Esophagus squamous epithelium (tissue), 5 donors: ENCODE measurements around the gene RRM2. TPM values are rescaled to one million over a fixed set of nuclear protein-coding genes. Genes with fewer than 3 reads are reported as not detected.

Source experiments
- DNase-seq: peaks from one replicate; lab custom pipeline; 2025; lab: John Stamatoyannopoulos, UW
- H3K27ac ChIP-seq, 4 donors: fragments of 200-600 bp; sonication (generic); one replicate each; pipeline ENCODE4 v1.5.1; 2016 to 2019; ENCODE audit warnings: mild to moderate bottlenecking in 1 of 4
- H3K27me3 ChIP-seq, 4 donors: fragments of 200-600 bp; sonication (generic); 1 replicate in 3 of 4; 2 replicates in 1 of 4; pipeline versions ENCODE4 v1.5.1 to v1.6.0; 2017 to 2021; ENCODE audit warnings: antibody characterized with exemption in 1 of 4
- H3K36me3 ChIP-seq, 3 donors: fragments of 200-600 bp; sonication (generic); one replicate each; pipeline ENCODE4 v1.5.1; 2016 to 2019
- H3K4me1 ChIP-seq, 3 donors: fragments of 200-600 bp; sonication (generic); one replicate each; pipeline ENCODE4 v1.5.1; 2017 to 2019
- H3K4me3 ChIP-seq, 4 donors: fragments of 200-600 bp; sonication (generic); 1 replicate in 3 of 4; 2 replicates in 1 of 4; pipeline ENCODE4 v1.5.1; 2016 to 2019; ENCODE audit warnings: mild to moderate bottlenecking in 2 of 4, moderate library complexity in 1 of 4
- H3K9me3 ChIP-seq, 3 donors: fragments of 200-600 bp; sonication (generic); one replicate each; pipeline ENCODE4 v1.5.1; 2016 to 2019
- CTCF ChIP-seq, 6 experiments: fragments of 450-650 bp in 4 of 6; fragments of 200-600 bp in 2 of 6; sonication (generic) in 2 of 6; IDR thresholded peaks; one replicate each; pipeline ENCODE4 v1.5.1; 2016 to 2019; ENCODE audit warnings: antibody characterized with exemption in 6 of 6, mild to moderate bottlenecking in 4 of 6, moderate library complexity in 4 of 6
- POLR2A ChIP-seq, 4 donors: fragments of 450-650 bp; IDR thresholded peaks; one replicate each; pipeline ENCODE4 v1.6.1; 2017; ENCODE audit warnings: antibody characterized with exemption in 4 of 4, mild to moderate bottlenecking in 4 of 4, moderate library complexity in 3 of 4
- WGBS, 2 donors: methylation state at CpG; one replicate each; pipeline ENCODE4 v1.1.5; 2018; 5-methylcytosine and 5-hydroxymethylcytosine counted together
- intact Hi-C: fragments of 100-400 bp; cut with DNase I; formaldehyde crosslinking; loops from one replicate; pipeline ENCODE4 v1.15.0; 2022
- total RNA-seq, 4 donors: library from RNA; depleted of rRNA; stranded (reverse); fragments of >200 nt; gene quantifications; one replicate each; pipeline ENCODE4 v1.1.0, GENCODE V29; 2016
- donor health status: DM: yes; HTN: yes; CAD: no.

The RRM2 gene
- total RNA-seq, 4 donors from 2014 or later: 16.2 to 65.1 (median 41.7) TPM

DNA sequence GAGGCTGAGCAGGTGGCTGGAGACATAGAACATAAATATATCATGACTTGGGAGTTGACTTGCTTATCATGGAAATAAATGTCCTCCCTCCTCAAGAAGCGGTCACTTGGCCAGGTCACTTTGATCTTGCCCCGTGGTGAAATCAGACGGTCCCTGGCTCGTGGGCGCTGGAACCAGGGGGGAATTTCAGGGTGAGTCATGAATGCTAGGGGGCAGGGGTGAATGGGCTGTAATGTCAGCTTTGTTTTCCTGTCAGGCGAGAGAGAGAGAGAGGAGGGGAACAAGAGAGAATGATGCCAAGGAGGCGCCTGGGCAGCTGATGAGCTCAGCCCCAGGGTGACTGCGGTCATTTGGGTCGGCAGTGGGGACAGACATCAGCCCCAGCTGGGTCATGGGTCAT, 47.7 kb downstream of the RRM2 start:
- intact Hi-C loops: no loop called here

GRCh38 chr2:10171006-10171800, 48.7 kb downstream of the RRM2 start:
- Histone ChIP-seq H3K27ac (no peak overlapping the region), H3K4me3 (no peak overlapping the region), H3K4me1 (peaks cover 0 to 6% (median 0%) of the 10 kb centered on the region in 3 donors), H3K9me3 (no peaks in the 10 kb centered on the region), H3K36me3 (no peaks in the 10 kb centered on the region), H3K27me3 (no peaks in the 10 kb centered on the region)
- intact Hi-C loops: no loop called here
- TF ChIP-seq POLR2A (IDR thresholded peaks at IDR 0.05) (no peak), CTCF (IDR thresholded peaks at IDR 0.05) (no peak)
- no peak for DNase-seq
- 76 to 87% methylated on average over 6 to 11 of the region's 19 CpGs for WGBS, 2 donors

More for the DNA sequence above, 47.7 kb downstream of the RRM2 start:
- no peak for DNase-seq
- 32 to 47% methylated on average over 8 to 9 of the region's 9 CpGs for WGBS, 2 donors
- H3K27ac ChIP-seq: no peak overlapping the region
- TF ChIP-seq POLR2A (IDR thresholded peaks at IDR 0.05) (no peak), CTCF (IDR thresholded peaks at IDR 0.05) (no peak)
- no peak overlapping the region for H3K4me3 ChIP-seq
- H3K4me1 ChIP-seq: peaks cover 0 to 6% (median 0%) of the 10 kb centered on the region in 3 donors
- H3K27me3 ChIP-seq: no peaks in the 10 kb centered on the region
- H3K36me3 ChIP-seq: no peaks in the 10 kb centered on the region
- no peaks in the 10 kb centered on the region for H3K9me3 ChIP-seq

DNA sequence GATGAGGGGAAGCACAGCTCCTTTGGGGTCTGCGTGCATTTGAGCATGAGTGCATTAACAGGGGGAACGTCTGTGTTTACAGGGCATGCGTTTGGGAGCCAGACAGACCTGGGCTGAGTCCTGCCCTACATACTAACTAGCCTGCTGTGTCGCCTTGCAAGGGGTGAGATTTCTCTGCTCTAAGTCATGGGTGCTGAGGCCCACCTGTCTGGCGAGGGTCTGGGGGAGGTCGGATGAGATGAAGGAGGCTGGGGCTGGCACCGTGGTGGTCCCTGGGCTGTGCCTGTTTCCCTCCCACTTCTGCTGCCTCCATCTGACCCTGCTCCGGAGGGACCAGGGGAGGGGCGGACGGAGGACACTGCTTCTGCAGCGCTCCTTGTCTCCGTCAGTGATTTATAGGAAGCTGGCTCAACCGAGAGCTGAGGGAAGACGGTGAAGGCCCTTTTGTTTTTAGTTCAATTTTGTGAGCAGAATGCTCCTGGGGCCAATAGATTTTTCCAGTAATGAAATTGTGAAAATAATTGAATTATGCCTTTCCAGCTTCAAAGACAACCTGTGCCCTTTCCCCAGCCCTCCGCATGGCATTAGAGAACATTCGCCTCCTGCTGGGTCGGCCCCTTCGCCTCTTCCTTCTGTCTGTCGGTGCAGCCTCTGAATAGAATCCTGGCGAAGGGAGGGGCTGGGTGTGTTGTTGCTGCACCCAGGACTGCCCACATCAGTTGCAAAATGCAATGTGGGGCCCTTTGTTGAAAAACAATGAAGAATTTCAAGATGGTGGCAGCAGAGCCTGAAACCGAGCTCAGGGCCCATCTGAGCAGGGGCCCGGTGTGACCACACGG, 49.7 kb downstream of the RRM2 start:
- 83 to 85% methylated on average over 15 to 20 of the region's 23 CpGs for WGBS, 2 donors
- no peak for DNase-seq
- no peak for TF ChIP-seq POLR2A (IDR thresholded peaks at IDR 0.05)
- TF ChIP-seq CTCF (IDR thresholded peaks at IDR 0.05): no peak
- no peak overlapping the region for H3K4me3 ChIP-seq
- H3K27me3 ChIP-seq: no peaks in the 10 kb centered on the region
- no peaks in the 10 kb centered on the region for H3K36me3 ChIP-seq
- H3K9me3 ChIP-seq: no peaks in the 10 kb centered on the region
- peaks cover 0 to 6% (median 0%) of the 10 kb centered on the region in 3 donors for H3K4me1 ChIP-seq
- H3K27ac ChIP-seq: no peak overlapping the region
- intact Hi-C loops: no loop called here

GRCh38 chr2:10173258-10174005, 50.9 kb downstream of the RRM2 start:
- Histone ChIP-seq H3K9me3 (no peaks in the 10 kb centered on the region), H3K36me3 (no peaks in the 10 kb centered on the region), H3K27me3 (no peaks in the 10 kb centered on the region), H3K4me1 (peaks cover 0 to 6% (median 0%) of the 10 kb centered on the region in 3 donors), H3K4me3 (no peak overlapping the region), H3K27ac (no peak overlapping the region)
- no peak for DNase-seq
- intact Hi-C loops: no loop called here
- 95 to 100% methylated on average over 5 to 13 of the region's 22 CpGs for WGBS, 2 donors
- no peak for TF ChIP-seq POLR2A (IDR thresholded peaks at IDR 0.05)
- no peak for TF ChIP-seq CTCF (IDR thresholded peaks at IDR 0.05)
